CD4-positive, alpha-beta T cell treated with Interleukin-15 for 4 hours (primary cell): Measurements from ENCODE around the gene PRKAR1B.

Experiments used
- DNase-seq: peaks from one replicate; pipeline ENCODE4 v3.0.0-alpha.2; 2020; ENCODE audit warnings: low spot score

PRKAR1B gene

GRCh38 chr7:540997-541396, 186.1 kb downstream of the PRKAR1B start:
- no peak for DNase-seq

GRCh38 chr7:540579-540978, 186.5 kb downstream of the PRKAR1B start:
- no peak for DNase-seq

GRCh38 chr7:539731-540411, 187.2 kb downstream of the PRKAR1B start:
- DNase-seq, result no peak

- no peak for DNase-seq
These were observed 188.1 kb downstream of the PRKAR1B start for GRCh38 chr7:538764-539685.

GRCh38 chr7:537911-538634, 189.0 kb downstream of the PRKAR1B start:
- no peak for DNase-seq

GRCh38 chr7:536231-536630, 190.8 kb downstream of the PRKAR1B start:
- DNase-seq, result no peak

- DNase-seq, result no peak
These were observed 192.1 kb downstream of the PRKAR1B start for GRCh38 chr7:534959-535358.

- DNase-seq, result no peak
These were observed 193.0 kb downstream of the PRKAR1B start for GRCh38 chr7:534075-534474.

GRCh38 chr7:533266-533665, 193.8 kb downstream of the PRKAR1B start:
- no peak for DNase-seq

- no peak for DNase-seq
These were observed 194.5 kb downstream of the PRKAR1B start for GRCh38 chr7:532379-533143.

GRCh38 chr7:531777-532176, 195.3 kb downstream of the PRKAR1B start:
- DNase-seq, result no peak

GRCh38 chr7:528451-528850, 198.6 kb downstream of the PRKAR1B start:
- no peak for DNase-seq

GRCh38 chr7:527723-528122, 199.4 kb downstream of the PRKAR1B start:
- DNase-seq, result no peak

- DNase-seq, result no peak
These were observed 200.5 kb downstream of the PRKAR1B start for GRCh38 chr7:526460-527034.

- DNase-seq, result no peak
These were observed 201.3 kb downstream of the PRKAR1B start for GRCh38 chr7:525740-526139.

- no peak for DNase-seq
These were observed 202.3 kb downstream of the PRKAR1B start for GRCh38 chr7:524800-525199.

- no peak for DNase-seq
These were observed 203.4 kb downstream of the PRKAR1B start for GRCh38 chr7:523347-524336.

GRCh38 chr7:522951-523314, 204.1 kb downstream of the PRKAR1B start:
- no peak for DNase-seq

GRCh38 chr7:522071-522950, 204.8 kb downstream of the PRKAR1B start:
- peak; percentile 36 for DNase-seq
